ENCODE measurements around the gene ZNF771.
A peak's percentile ranks its signal among the peaks of the same experiment; 100 is the strongest.

DNA sequence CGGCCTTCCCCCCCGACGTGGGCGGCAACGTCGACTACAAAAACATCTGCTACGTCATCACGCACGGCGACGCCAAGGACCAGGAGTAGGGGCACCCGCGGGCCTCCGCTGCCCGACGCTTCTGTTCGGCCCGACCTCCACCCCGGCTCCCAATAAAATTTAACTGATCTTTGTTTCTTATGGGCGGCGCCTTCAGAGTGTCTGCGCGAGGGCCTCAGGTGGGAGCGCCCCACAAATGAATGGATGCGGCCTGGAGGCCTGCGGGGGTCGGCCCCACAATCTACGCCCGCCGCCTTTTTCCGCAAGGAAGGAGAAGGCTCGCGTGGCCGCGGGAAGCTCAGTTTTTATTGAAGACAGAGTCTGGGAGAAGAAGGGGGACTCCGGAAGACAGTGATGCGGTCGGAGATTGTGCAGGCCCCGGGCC lies 29.6 kb upstream of the ZNF771 start:
- TF ChIP-seq, protein P1, sequence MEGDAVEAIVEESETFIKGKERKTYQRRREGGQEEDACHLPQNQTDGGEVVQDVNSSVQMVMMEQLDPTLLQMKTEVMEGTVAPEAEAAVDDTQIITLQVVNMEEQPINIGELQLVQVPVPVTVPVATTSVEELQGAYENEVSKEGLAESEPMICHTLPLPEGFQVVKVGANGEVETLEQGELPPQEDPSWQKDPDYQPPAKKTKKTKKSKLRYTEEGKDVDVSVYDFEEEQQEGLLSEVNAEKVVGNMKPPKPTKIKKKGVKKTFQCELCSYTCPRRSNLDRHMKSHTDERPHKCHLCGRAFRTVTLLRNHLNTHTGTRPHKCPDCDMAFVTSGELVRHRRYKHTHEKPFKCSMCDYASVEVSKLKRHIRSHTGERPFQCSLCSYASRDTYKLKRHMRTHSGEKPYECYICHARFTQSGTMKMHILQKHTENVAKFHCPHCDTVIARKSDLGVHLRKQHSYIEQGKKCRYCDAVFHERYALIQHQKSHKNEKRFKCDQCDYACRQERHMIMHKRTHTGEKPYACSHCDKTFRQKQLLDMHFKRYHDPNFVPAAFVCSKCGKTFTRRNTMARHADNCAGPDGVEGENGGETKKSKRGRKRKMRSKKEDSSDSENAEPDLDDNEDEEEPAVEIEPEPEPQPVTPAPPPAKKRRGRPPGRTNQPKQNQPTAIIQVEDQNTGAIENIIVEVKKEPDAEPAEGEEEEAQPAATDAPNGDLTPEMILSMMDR (IDR thresholded peaks at IDR 0.05) = peak in 1 of 6 experiments; percentile 12
- TF ChIP-seq POLR2A (IDR thresholded peaks at IDR 0.05) = peak in 2 of 4 donors; percentile 49 to 76

Data from esophagus squamous epithelium (tissue), 4 donors.